Right lobe of liver (tissue), 6 donors: ENCODE measurements around the gene GGCT. TPM values are rescaled to one million over a fixed set of nuclear protein-coding genes. Genes with fewer than 3 reads are reported as not detected.

ENCODE experiments used
- ATAC-seq, 4 donors: fragments of 200-7000 bp; cut with Tn5 transposase; one replicate each; pipeline ENCODE4 v1.9.1; 2020; ENCODE audit warnings: mild to moderate bottlenecking in 4 of 4, moderate library complexity in 4 of 4
- DNase-seq, 3 donors: peaks; one replicate each; pipeline ENCODE4 v3.0.0-alpha.2; 2020
- H3K27ac ChIP-seq, 3 donors: fragments of 200-600 bp; one replicate each; pipeline ENCODE4 v1.8.0; 2022
- H3K27me3 ChIP-seq, 2 donors: fragments of 200-600 bp; one replicate each; pipeline ENCODE4 v1.8.0; 2022
- H3K36me3 ChIP-seq, 4 donors: fragments of 200-600 bp; sonication (generic) in 1 of 4; one replicate each; pipeline versions ENCODE4 v1.5.1 to v1.8.0; 2017 to 2022; ENCODE audit warnings: control low read depth in 1 of 4
- H3K4me1 ChIP-seq, 4 donors: fragments of 200-600 bp; sonication (generic) in 1 of 4; one replicate each; pipeline versions ENCODE4 v1.5.1 to v1.8.0; 2017 to 2022; ENCODE audit warnings: control low read depth in 1 of 4
- H3K4me3 ChIP-seq, 3 donors: fragments of 200-600 bp; one replicate each; pipeline ENCODE4 v1.8.0; 2022
- H3K9me3 ChIP-seq, 4 donors: fragments of 200-600 bp; sonication (generic) in 1 of 4; one replicate each; pipeline versions ENCODE4 v1.5.1 to v1.8.0; 2017 to 2022; ENCODE audit warnings: control low read depth in 1 of 4
- POLR2A ChIP-seq: fragments of 450-650 bp; IDR thresholded peaks from one replicate; pipeline ENCODE4 v1.6.1; 2017; ENCODE audit warnings: antibody characterized with exemption, mild to moderate bottlenecking
- WGBS: methylation state at CpG from one replicate; pipeline ENCODE4 v1.1.6; 2018; ENCODE audit warnings: low coverage, low lambda C conversion rate; ENCODE audit not compliant: insufficient coverage; ENCODE audit errors: missing lambda C conversion rate; 5-methylcytosine and 5-hydroxymethylcytosine counted together
- intact Hi-C, 2 donors: fragments of 100-400 bp; cut with DNase I; formaldehyde crosslinking; loops; one replicate each; pipeline versions ENCODE4 v1.11.2 to v1.14.1; 2022
- total RNA-seq, 6 experiments: library from RNA; depleted of rRNA in 2 of 6; stranded (reverse); fragments of >200 nt in 2 of 6; fragmentation: NEBNext Ultra II Directional in 3 of 6; extraction: Animal tissue kit (Norgen Biotek cat#: 25700) in 3 of 6; gene quantifications; one replicate each; pipeline versions ENCODE4 v1.1.0 to v1.2.4, GENCODE V29; 2016 to 2023
- TF ChIP-seq, protein P1 (sequence below), 4 donors: fragments of 200-600 bp in 3 of 4; fragments of 450-650 bp in 1 of 4; IDR thresholded peaks; one replicate each; pipeline versions ENCODE4 v1.5.1 to v1.8.0; 2016 to 2022; ENCODE audit warnings: antibody characterized with exemption in 4 of 4, mild to moderate bottlenecking in 2 of 4
- donor health status: DM: no; HTN: yes; CAD: no.
- donor health status: DM: no; HTN: no; CAD: no.
- donor health status: DM: no; HTN: no; CAD: no.
- donor health status: DM: no; HTN: yes; CAD: no.
- donor health status: DM: no; HTN: yes; CAD: no.

The GGCT gene
- total RNA-seq, 6 experiments from 2014 or later = 13.2 to 23.8 (median 16.8) TPM

DNA sequence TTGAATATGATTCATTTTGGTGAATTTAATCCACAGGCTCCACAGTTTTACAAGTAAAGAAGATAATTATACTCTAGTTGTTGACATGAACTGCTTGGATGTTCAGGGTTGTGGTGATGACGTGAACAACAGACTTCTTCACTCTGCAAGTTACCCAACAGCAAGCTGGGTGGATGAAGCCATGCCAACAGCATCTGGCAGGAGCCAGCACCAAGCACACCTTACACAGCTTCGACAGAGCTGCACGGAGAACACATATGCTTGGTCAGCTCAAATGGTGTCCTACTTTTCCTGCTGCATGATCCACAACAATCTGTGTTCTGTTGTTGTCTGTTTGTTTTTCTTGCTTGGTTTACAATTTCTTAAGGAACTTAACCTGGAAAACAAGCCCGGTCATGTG, 35.8 kb downstream of the GGCT start:
- intact Hi-C loops = no loop called here
- peaks cover 0 to 7% (median 0%) of the 10 kb centered on the region in 4 donors for H3K4me1 ChIP-seq
- no peaks in the 10 kb centered on the region for H3K36me3 ChIP-seq
- DNase-seq (no peak), ATAC-seq (peak in 1 of 4 donors; percentile 3)
- TF ChIP-seq POLR2A = no peak
- TF ChIP-seq, protein P1, sequence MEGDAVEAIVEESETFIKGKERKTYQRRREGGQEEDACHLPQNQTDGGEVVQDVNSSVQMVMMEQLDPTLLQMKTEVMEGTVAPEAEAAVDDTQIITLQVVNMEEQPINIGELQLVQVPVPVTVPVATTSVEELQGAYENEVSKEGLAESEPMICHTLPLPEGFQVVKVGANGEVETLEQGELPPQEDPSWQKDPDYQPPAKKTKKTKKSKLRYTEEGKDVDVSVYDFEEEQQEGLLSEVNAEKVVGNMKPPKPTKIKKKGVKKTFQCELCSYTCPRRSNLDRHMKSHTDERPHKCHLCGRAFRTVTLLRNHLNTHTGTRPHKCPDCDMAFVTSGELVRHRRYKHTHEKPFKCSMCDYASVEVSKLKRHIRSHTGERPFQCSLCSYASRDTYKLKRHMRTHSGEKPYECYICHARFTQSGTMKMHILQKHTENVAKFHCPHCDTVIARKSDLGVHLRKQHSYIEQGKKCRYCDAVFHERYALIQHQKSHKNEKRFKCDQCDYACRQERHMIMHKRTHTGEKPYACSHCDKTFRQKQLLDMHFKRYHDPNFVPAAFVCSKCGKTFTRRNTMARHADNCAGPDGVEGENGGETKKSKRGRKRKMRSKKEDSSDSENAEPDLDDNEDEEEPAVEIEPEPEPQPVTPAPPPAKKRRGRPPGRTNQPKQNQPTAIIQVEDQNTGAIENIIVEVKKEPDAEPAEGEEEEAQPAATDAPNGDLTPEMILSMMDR (IDR thresholded peaks at IDR 0.05) = no peak
- no peaks in the 10 kb centered on the region for H3K27me3 ChIP-seq
- no peaks in the 10 kb centered on the region for H3K9me3 ChIP-seq
- WGBS = 38% methylated on average over 4 of the region's 4 CpGs
- H3K27ac ChIP-seq = peak overlapping the region in 2 of 3 donors; percentile 0 to 39
- no peak overlapping the region for H3K4me3 ChIP-seq

DNA sequence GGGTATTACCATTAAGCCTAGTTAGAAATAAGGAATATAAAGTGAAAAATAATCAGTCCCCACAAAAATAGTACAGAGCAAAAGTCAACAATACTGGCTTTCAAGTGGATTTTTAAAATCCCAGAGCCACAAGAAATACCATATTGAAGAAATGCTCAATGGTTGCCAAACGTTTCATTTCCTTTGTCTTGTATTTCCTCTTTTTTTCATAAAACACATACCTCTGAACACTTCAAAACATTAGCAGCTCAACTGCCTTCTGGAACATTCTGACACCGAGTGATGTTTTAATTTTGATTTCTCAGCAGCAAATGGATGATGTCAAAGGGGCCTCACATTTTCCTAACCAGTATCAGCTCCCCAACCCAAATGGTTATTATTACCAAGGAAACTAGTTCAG, 36.6 kb downstream of the GGCT start:
- WGBS = 60% methylated on average over 2 of the region's 2 CpGs
- TF ChIP-seq, protein P1 (IDR thresholded peaks at IDR 0.05) = no peak
- TF ChIP-seq POLR2A = no peak
- Histone ChIP-seq H3K4me3 (no peak overlapping the region), H3K36me3 (no peaks in the 10 kb centered on the region), H3K27ac (no peak overlapping the region), H3K4me1 (peaks cover 0 to 7% (median 0%) of the 10 kb centered on the region in 4 donors), H3K9me3 (no peaks in the 10 kb centered on the region), H3K27me3 (no peaks in the 10 kb centered on the region)
- intact Hi-C loops = no loop called here
- no peak for DNase-seq
- ATAC-seq = no peak

DNA sequence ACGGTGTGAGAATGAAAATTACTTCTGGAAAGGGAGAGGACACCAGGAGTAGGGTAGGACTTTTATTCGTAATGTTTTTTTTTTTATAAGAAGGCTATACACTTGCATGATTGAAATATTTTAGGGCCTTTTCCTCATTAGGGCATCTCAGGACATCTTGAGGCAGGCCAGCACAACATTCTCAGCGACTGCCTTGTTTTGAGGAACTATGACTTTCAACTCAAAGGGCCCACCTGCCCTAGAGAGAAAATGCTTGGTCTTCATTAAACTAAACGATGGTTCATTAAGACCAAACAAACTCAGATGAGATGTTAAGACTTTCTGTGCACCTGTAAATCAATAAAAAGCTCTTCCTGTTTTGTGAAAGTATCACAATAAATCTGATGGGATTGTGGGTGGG, 37.4 kb downstream of the GGCT start:
- peaks cover 0 to 7% (median 0%) of the 10 kb centered on the region in 4 donors for H3K4me1 ChIP-seq
- no peak overlapping the region for H3K4me3 ChIP-seq
- no peak for ATAC-seq
- no peak for TF ChIP-seq POLR2A
- TF ChIP-seq, protein P1 (IDR thresholded peaks at IDR 0.05) = no peak
- intact Hi-C loops = no loop called here
- no peaks in the 10 kb centered on the region for H3K27me3 ChIP-seq
- 73% methylated on average over 3 of the region's 4 CpGs for WGBS
- H3K27ac ChIP-seq = no peak overlapping the region
- no peak for DNase-seq
- no peaks in the 10 kb centered on the region for H3K9me3 ChIP-seq
- H3K36me3 ChIP-seq = no peaks in the 10 kb centered on the region

DNA sequence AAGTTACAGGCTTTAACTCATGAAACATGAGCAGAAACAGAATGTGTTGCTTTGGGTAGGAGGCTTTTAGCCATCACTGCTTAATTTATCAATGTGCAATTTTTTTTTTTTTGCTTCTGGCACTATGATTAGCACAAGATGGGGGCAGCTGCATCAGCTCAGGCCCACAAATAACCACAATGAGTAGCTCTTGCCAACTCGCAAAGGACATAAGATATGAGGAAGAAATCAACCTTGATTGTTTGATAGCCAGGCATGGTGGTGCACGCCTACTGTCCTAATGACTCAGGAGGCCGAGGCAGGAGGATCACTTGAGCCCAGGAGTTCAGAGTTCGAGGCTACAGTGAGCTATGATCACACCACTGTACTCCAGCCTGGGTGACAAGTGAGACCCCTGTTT, 38.4 kb downstream of the GGCT start:
- WGBS = 77% methylated on average over 4 of the region's 4 CpGs
- DNase-seq (no peak), ATAC-seq (no peak)
- no peak overlapping the region for H3K4me3 ChIP-seq
- no peaks in the 10 kb centered on the region for H3K9me3 ChIP-seq
- intact Hi-C loops = no loop called here
- H3K4me1 ChIP-seq = peaks cover 0 to 7% (median 0%) of the 10 kb centered on the region in 4 donors
- H3K36me3 ChIP-seq = no peaks in the 10 kb centered on the region
- no peaks in the 10 kb centered on the region for H3K27me3 ChIP-seq
- TF ChIP-seq POLR2A = no peak
- TF ChIP-seq, protein P1 (IDR thresholded peaks at IDR 0.05) = no peak
- no peak overlapping the region for H3K27ac ChIP-seq

DNA sequence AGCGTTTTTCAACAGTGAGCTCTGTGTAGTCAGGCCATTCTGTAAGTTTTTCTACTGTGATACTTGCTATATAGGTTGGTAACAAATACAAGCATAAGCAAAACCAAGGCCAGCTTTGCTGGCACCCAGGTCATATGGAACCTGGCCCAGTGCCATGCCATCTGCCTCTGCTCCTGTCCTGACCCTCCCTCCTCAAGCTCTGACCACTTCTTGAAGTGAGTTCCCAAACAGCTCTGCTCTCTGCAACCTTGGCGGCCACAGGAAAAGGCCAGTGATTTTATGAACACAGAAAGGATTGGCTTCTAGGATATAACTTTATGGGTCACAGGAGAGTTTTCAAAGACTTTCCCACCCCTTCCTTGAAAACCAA, 38.8 kb downstream of the GGCT start:
- Histone ChIP-seq H3K9me3 (no peaks in the 10 kb centered on the region), H3K36me3 (no peaks in the 10 kb centered on the region), H3K4me1 (peaks cover 0 to 7% (median 0%) of the 10 kb centered on the region in 4 donors), H3K27me3 (no peaks in the 10 kb centered on the region), H3K4me3 (no peak overlapping the region), H3K27ac (no peak overlapping the region)
- WGBS = 82% methylated on average over 2 of the region's 2 CpGs
- DNase-seq = no peak
- TF ChIP-seq, protein P1 (IDR thresholded peaks at IDR 0.05) = no peak
- TF ChIP-seq POLR2A = no peak
- intact Hi-C loops = no loop called here
- ATAC-seq = no peak
